ENCODE results near the gene THBS4.

- TF ChIP-seq CTCF (IDR thresholded peaks at IDR 0.05) (no peak), TCF12 (IDR thresholded peaks at IDR 0.05) (no peak), FOXJ3 (CRISPR knock-in tag; IDR thresholded peaks at IDR 0.05) (no peak), POLR2AphosphoS5 (IDR thresholded peaks at IDR 0.05; ENCODE audit: low read depth, low read length) (no peak), MEF2A (IDR thresholded peaks at IDR 0.05; ENCODE audit: borderline replicate concordance, low read depth) (no peak)
Measured at GRCh38 chr5:80122579-80122978, 87.4 kb downstream of the THBS4 start.

Data from SK-N-SH (cell line).